ENCODE measurements around the gene RRAS2.

Gene RRAS2

GRCh38 chr11:14312736-14313438 lies 46.1 kb downstream of the RRAS2 start:
- Histone ChIP-seq H3K9ac (ENCODE audit: low read depth in 1 of 2, low read length in 2 of 2) (no peak overlapping the region), H3K36me3 (ENCODE audit: control insufficient read depth in 2 of 2, insufficient read depth in 2 of 2, low read length in 2 of 2) (no peaks in the 10 kb centered on the region), H3K4me3 (ENCODE audit: low read length in 2 of 2) (no peak overlapping the region), H3K27ac (ENCODE audit: low read depth in 2 of 2, low read length in 2 of 2) (no peak overlapping the region), H3K9me3 (ENCODE audit: control insufficient read depth in 2 of 2, low read length in 2 of 2) (no peaks in the 10 kb centered on the region), H3K4me1 (ENCODE audit: control insufficient read depth in 2 of 2, insufficient read depth in 2 of 2, low read length in 2 of 2) (peaks cover 15 to 29% of the 10 kb centered on the region in 2 donors), H3K27me3 (ENCODE audit: control insufficient read depth in 2 of 2, insufficient read depth in 2 of 2, low read length in 2 of 2) (no peaks in the 10 kb centered on the region)

- no peak overlapping the region for H3K4me3 ChIP-seq (ENCODE audit: low read length in 2 of 2)
- no peaks in the 10 kb centered on the region for H3K27me3 ChIP-seq (ENCODE audit: control insufficient read depth in 2 of 2, insufficient read depth in 2 of 2, low read length in 2 of 2)
- peaks cover 18 to 34% of the 10 kb centered on the region in 2 donors for H3K4me1 ChIP-seq (ENCODE audit: control insufficient read depth in 2 of 2, insufficient read depth in 2 of 2, low read length in 2 of 2)
- no peaks in the 10 kb centered on the region for H3K36me3 ChIP-seq (ENCODE audit: control insufficient read depth in 2 of 2, insufficient read depth in 2 of 2, low read length in 2 of 2)
- H3K9me3 ChIP-seq (ENCODE audit: control insufficient read depth in 2 of 2, low read length in 2 of 2) = no peaks in the 10 kb centered on the region
- H3K27ac ChIP-seq (ENCODE audit: low read depth in 2 of 2, low read length in 2 of 2) = no peak overlapping the region
- no peak overlapping the region for H3K9ac ChIP-seq (ENCODE audit: low read depth in 1 of 2, low read length in 2 of 2)
Observed at GRCh38 chr11:14310679-14311078, 48.3 kb downstream of the RRAS2 start.

GRCh38 chr11:14309425-14310192 lies 49.4 kb downstream of the RRAS2 start:
- no peaks in the 10 kb centered on the region for H3K27me3 ChIP-seq (ENCODE audit: control insufficient read depth in 2 of 2, insufficient read depth in 2 of 2, low read length in 2 of 2)
- H3K27ac ChIP-seq (ENCODE audit: low read depth in 2 of 2, low read length in 2 of 2) = no peak overlapping the region
- no peak overlapping the region for H3K4me3 ChIP-seq (ENCODE audit: low read length in 2 of 2)
- H3K36me3 ChIP-seq (ENCODE audit: control insufficient read depth in 2 of 2, insufficient read depth in 2 of 2, low read length in 2 of 2) = no peaks in the 10 kb centered on the region
- peaks cover 18 to 34% of the 10 kb centered on the region in 2 donors for H3K4me1 ChIP-seq (ENCODE audit: control insufficient read depth in 2 of 2, insufficient read depth in 2 of 2, low read length in 2 of 2)
- H3K9me3 ChIP-seq (ENCODE audit: control insufficient read depth in 2 of 2, low read length in 2 of 2) = no peaks in the 10 kb centered on the region
- no peak overlapping the region for H3K9ac ChIP-seq (ENCODE audit: low read depth in 1 of 2, low read length in 2 of 2)

- Histone ChIP-seq H3K9me3 (ENCODE audit: control insufficient read depth in 2 of 2, low read length in 2 of 2) (no peaks in the 10 kb centered on the region), H3K36me3 (ENCODE audit: control insufficient read depth in 2 of 2, insufficient read depth in 2 of 2, low read length in 2 of 2) (no peaks in the 10 kb centered on the region), H3K9ac (ENCODE audit: low read depth in 1 of 2, low read length in 2 of 2) (no peak overlapping the region), H3K4me3 (ENCODE audit: low read length in 2 of 2) (no peak overlapping the region), H3K27ac (ENCODE audit: low read depth in 2 of 2, low read length in 2 of 2) (no peak overlapping the region), H3K4me1 (ENCODE audit: control insufficient read depth in 2 of 2, insufficient read depth in 2 of 2, low read length in 2 of 2) (peaks cover 18 to 34% of the 10 kb centered on the region in 2 donors), H3K27me3 (ENCODE audit: control insufficient read depth in 2 of 2, insufficient read depth in 2 of 2, low read length in 2 of 2) (no peaks in the 10 kb centered on the region)
Observed at GRCh38 chr11:14308897-14309387, 50.0 kb downstream of the RRAS2 start.

GRCh38 chr11:14308114-14308896 lies 50.7 kb downstream of the RRAS2 start:
- H3K4me3 ChIP-seq (ENCODE audit: low read length in 2 of 2) = peak overlapping the region in 1 of 2 donors; percentile 13
- H3K9ac ChIP-seq (ENCODE audit: low read depth in 1 of 2, low read length in 2 of 2) = no peak overlapping the region

GRCh38 chr11:14306481-14306880 lies 52.5 kb downstream of the RRAS2 start:
- no peak overlapping the region for H3K9ac ChIP-seq (ENCODE audit: low read depth in 1 of 2, low read length in 2 of 2)
- peaks cover 10 to 26% of the 10 kb centered on the region in 2 donors for H3K4me1 ChIP-seq (ENCODE audit: control insufficient read depth in 2 of 2, insufficient read depth in 2 of 2, low read length in 2 of 2)
- H3K9me3 ChIP-seq (ENCODE audit: control insufficient read depth in 2 of 2, low read length in 2 of 2) = no peaks in the 10 kb centered on the region

More at GRCh38 chr11:14308114-14308896, 50.7 kb downstream of the RRAS2 start:
- no peaks in the 10 kb centered on the region for H3K36me3 ChIP-seq (ENCODE audit: control insufficient read depth in 2 of 2, insufficient read depth in 2 of 2, low read length in 2 of 2)
- H3K27me3 ChIP-seq (ENCODE audit: control insufficient read depth in 2 of 2, insufficient read depth in 2 of 2, low read length in 2 of 2) = no peaks in the 10 kb centered on the region
- H3K9me3 ChIP-seq (ENCODE audit: control insufficient read depth in 2 of 2, low read length in 2 of 2) = no peaks in the 10 kb centered on the region
- H3K4me1 ChIP-seq (ENCODE audit: control insufficient read depth in 2 of 2, insufficient read depth in 2 of 2, low read length in 2 of 2) = peaks cover 12 to 30% of the 10 kb centered on the region in 2 donors
- H3K27ac ChIP-seq (ENCODE audit: low read depth in 2 of 2, low read length in 2 of 2) = no peak overlapping the region

GRCh38 chr11:14305649-14306048 lies 53.3 kb downstream of the RRAS2 start:
- Histone ChIP-seq H3K4me3 (ENCODE audit: low read length in 2 of 2) (no peak overlapping the region), H3K4me1 (ENCODE audit: control insufficient read depth in 2 of 2, insufficient read depth in 2 of 2, low read length in 2 of 2) (peaks cover 10 to 26% of the 10 kb centered on the region in 2 donors), H3K9me3 (ENCODE audit: control insufficient read depth in 2 of 2, low read length in 2 of 2) (no peaks in the 10 kb centered on the region), H3K27ac (ENCODE audit: low read depth in 2 of 2, low read length in 2 of 2) (no peak overlapping the region), H3K36me3 (ENCODE audit: control insufficient read depth in 2 of 2, insufficient read depth in 2 of 2, low read length in 2 of 2) (no peaks in the 10 kb centered on the region), H3K9ac (ENCODE audit: low read depth in 1 of 2, low read length in 2 of 2) (no peak overlapping the region), H3K27me3 (ENCODE audit: control insufficient read depth in 2 of 2, insufficient read depth in 2 of 2, low read length in 2 of 2) (no peaks in the 10 kb centered on the region)

More at GRCh38 chr11:14306481-14306880, 52.5 kb downstream of the RRAS2 start:
- Histone ChIP-seq H3K36me3 (ENCODE audit: control insufficient read depth in 2 of 2, insufficient read depth in 2 of 2, low read length in 2 of 2) (no peaks in the 10 kb centered on the region), H3K4me3 (ENCODE audit: low read length in 2 of 2) (no peak overlapping the region), H3K27ac (ENCODE audit: low read depth in 2 of 2, low read length in 2 of 2) (no peak overlapping the region), H3K27me3 (ENCODE audit: control insufficient read depth in 2 of 2, insufficient read depth in 2 of 2, low read length in 2 of 2) (no peaks in the 10 kb centered on the region)

GRCh38 chr11:14304601-14305000 lies 54.4 kb downstream of the RRAS2 start:
- H3K27me3 ChIP-seq (ENCODE audit: control insufficient read depth in 2 of 2, insufficient read depth in 2 of 2, low read length in 2 of 2) = no peaks in the 10 kb centered on the region
- no peak overlapping the region for H3K9ac ChIP-seq (ENCODE audit: low read depth in 1 of 2, low read length in 2 of 2)
- H3K27ac ChIP-seq (ENCODE audit: low read depth in 2 of 2, low read length in 2 of 2) = no peak overlapping the region
- H3K4me3 ChIP-seq (ENCODE audit: low read length in 2 of 2) = no peak overlapping the region
- H3K36me3 ChIP-seq (ENCODE audit: control insufficient read depth in 2 of 2, insufficient read depth in 2 of 2, low read length in 2 of 2) = no peaks in the 10 kb centered on the region
- no peaks in the 10 kb centered on the region for H3K9me3 ChIP-seq (ENCODE audit: control insufficient read depth in 2 of 2, low read length in 2 of 2)
- H3K4me1 ChIP-seq (ENCODE audit: control insufficient read depth in 2 of 2, insufficient read depth in 2 of 2, low read length in 2 of 2) = peaks cover 10 to 20% of the 10 kb centered on the region in 2 donors

GRCh38 chr11:14300661-14301304 lies 58.2 kb downstream of the RRAS2 start:
- Histone ChIP-seq H3K9ac (ENCODE audit: low read depth in 1 of 2, low read length in 2 of 2) (no peak overlapping the region), H3K27ac (ENCODE audit: low read depth in 2 of 2, low read length in 2 of 2) (no peak overlapping the region), H3K4me1 (ENCODE audit: control insufficient read depth in 2 of 2, insufficient read depth in 2 of 2, low read length in 2 of 2) (no peaks in the 10 kb centered on the region), H3K27me3 (ENCODE audit: control insufficient read depth in 2 of 2, insufficient read depth in 2 of 2, low read length in 2 of 2) (no peaks in the 10 kb centered on the region), H3K9me3 (ENCODE audit: control insufficient read depth in 2 of 2, low read length in 2 of 2) (no peaks in the 10 kb centered on the region), H3K36me3 (ENCODE audit: control insufficient read depth in 2 of 2, insufficient read depth in 2 of 2, low read length in 2 of 2) (no peaks in the 10 kb centered on the region), H3K4me3 (ENCODE audit: low read length in 2 of 2) (no peak overlapping the region)
